Measurements from ENCODE around the gene ACBD4.

The ACBD4 gene

GRCh38 chr17:45108595-45109521 is 26.6 kb upstream of the ACBD4 start:
- H3K4me3 ChIP-seq (replicated peaks; ENCODE audit: low read depth, low read length) = no peak overlapping the region
- TF ChIP-seq CTCF (IDR thresholded peaks at IDR 0.05; ENCODE audit: insufficient read depth, low read length, poor library complexity, severe bottlenecking) = no peak
- H3K36me3 ChIP-seq (ENCODE audit: control insufficient read depth, insufficient read depth, low read length) = peaks cover 34% of the 10 kb centered on the region
- H3K27me3 ChIP-seq (replicated peaks; ENCODE audit: control insufficient read depth, insufficient read depth, low read length) = no peaks in the 10 kb centered on the region
- DNase-seq (ENCODE audit: extremely low read depth, insufficient read length) = no peak

GRCh38 chr17:45110676-45111611 is 24.5 kb upstream of the ACBD4 start:
- Histone ChIP-seq H3K36me3 (ENCODE audit: control insufficient read depth, insufficient read depth, low read length) (peaks cover 22% of the 10 kb centered on the region), H3K4me3 (replicated peaks; ENCODE audit: low read depth, low read length) (no peak overlapping the region)
- TF ChIP-seq CTCF (IDR thresholded peaks at IDR 0.05; ENCODE audit: insufficient read depth, low read length, poor library complexity, severe bottlenecking) = no peak

GRCh38 chr17:45111850-45112249 is 23.6 kb upstream of the ACBD4 start:
- H3K27me3 ChIP-seq (replicated peaks; ENCODE audit: control insufficient read depth, insufficient read depth, low read length) = no peaks in the 10 kb centered on the region
- no peak overlapping the region for H3K4me3 ChIP-seq (replicated peaks; ENCODE audit: low read depth, low read length)
- DNase-seq (ENCODE audit: extremely low read depth, insufficient read length) = no peak
- TF ChIP-seq CTCF (IDR thresholded peaks at IDR 0.05; ENCODE audit: insufficient read depth, low read length, poor library complexity, severe bottlenecking) = no peak
- H3K36me3 ChIP-seq (ENCODE audit: control insufficient read depth, insufficient read depth, low read length) = peaks cover 13% of the 10 kb centered on the region

More at GRCh38 chr17:45110676-45111611, 24.5 kb upstream of the ACBD4 start:
- no peaks in the 10 kb centered on the region for H3K27me3 ChIP-seq (replicated peaks; ENCODE audit: control insufficient read depth, insufficient read depth, low read length)
- no peak for DNase-seq (ENCODE audit: extremely low read depth, insufficient read length)

- Histone ChIP-seq H3K4me3 (replicated peaks; ENCODE audit: low read depth, low read length) (no peak overlapping the region), H3K27me3 (replicated peaks; ENCODE audit: control insufficient read depth, insufficient read depth, low read length) (no peaks in the 10 kb centered on the region), H3K36me3 (ENCODE audit: control insufficient read depth, insufficient read depth, low read length) (peaks cover 12% of the 10 kb centered on the region)
- no peak for TF ChIP-seq CTCF (IDR thresholded peaks at IDR 0.05; ENCODE audit: insufficient read depth, low read length, poor library complexity, severe bottlenecking)
- DNase-seq (ENCODE audit: extremely low read depth, insufficient read length) = no peak
These were observed 22.7 kb upstream of the ACBD4 start for GRCh38 chr17:45112559-45113423.

- no peak for TF ChIP-seq CTCF (IDR thresholded peaks at IDR 0.05; ENCODE audit: insufficient read depth, low read length, poor library complexity, severe bottlenecking)
- DNase-seq (ENCODE audit: extremely low read depth, insufficient read length) = no peak
- Histone ChIP-seq H3K4me3 (replicated peaks; ENCODE audit: low read depth, low read length) (no peak overlapping the region), H3K27me3 (replicated peaks; ENCODE audit: control insufficient read depth, insufficient read depth, low read length) (no peaks in the 10 kb centered on the region), H3K36me3 (ENCODE audit: control insufficient read depth, insufficient read depth, low read length) (peaks cover 7% of the 10 kb centered on the region)
These were observed 22.1 kb upstream of the ACBD4 start for GRCh38 chr17:45113424-45113754.
